Fibroblast of the aortic adventitia (primary cell): Measurements from ENCODE around the gene KATNAL2. TPM values are rescaled to one million over a fixed set of nuclear protein-coding genes. Genes with fewer than 3 reads are reported as not detected.

Source experiments
- DNase-seq: peaks from one replicate; pipeline ENCODE4 v3.0.0-alpha.2; 2010; ENCODE audit warnings: low read depth
- H3K4me3 ChIP-seq: 2 replicates; pipeline ENCODE4 v1.5.1; 2011; ENCODE audit warnings: low read depth, mild to moderate bottlenecking, control low read depth, low read length, moderate library complexity
- CTCF ChIP-seq: IDR thresholded peaks from 2 replicates; pipeline ENCODE4 v1.5.1; 2011; ENCODE audit warnings: mild to moderate bottlenecking, low read length, control low read depth, inconsistent platforms; ENCODE audit not compliant: insufficient read depth
- total RNA-seq: library from RNA; depleted of rRNA; stranded (reverse); fragments of >200 nt; gene quantifications from 2 replicates; pipeline ENCODE4 v1.2.3, GENCODE V29; 2012; ENCODE audit warnings: low replicate concordance

Gene KATNAL2
- total RNA-seq, 1 donor, result 2.7 TPM

DNA sequence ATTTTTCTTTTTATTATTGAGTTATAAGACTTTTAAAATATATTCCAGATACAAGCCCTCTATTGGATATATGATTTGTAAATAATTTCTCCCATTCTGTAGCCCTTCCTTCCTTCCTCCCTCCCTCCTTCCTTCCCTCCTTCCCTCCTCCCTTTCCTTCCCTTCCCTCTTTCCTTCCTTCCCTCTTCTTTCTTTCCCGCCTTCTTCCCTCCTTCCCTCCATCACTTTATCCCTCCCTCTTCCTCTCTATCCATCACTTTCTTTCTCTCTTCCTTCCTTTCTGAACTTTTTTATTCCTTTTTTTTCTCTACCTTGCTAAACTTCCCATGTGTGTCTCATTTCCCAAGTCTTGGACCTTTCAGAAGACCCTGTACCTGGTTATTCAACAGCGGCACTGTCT is 163.5 kb downstream of the KATNAL2 start:
- no peak for DNase-seq
- no peak for TF ChIP-seq CTCF
- no peak overlapping the region for H3K4me3 ChIP-seq

DNA sequence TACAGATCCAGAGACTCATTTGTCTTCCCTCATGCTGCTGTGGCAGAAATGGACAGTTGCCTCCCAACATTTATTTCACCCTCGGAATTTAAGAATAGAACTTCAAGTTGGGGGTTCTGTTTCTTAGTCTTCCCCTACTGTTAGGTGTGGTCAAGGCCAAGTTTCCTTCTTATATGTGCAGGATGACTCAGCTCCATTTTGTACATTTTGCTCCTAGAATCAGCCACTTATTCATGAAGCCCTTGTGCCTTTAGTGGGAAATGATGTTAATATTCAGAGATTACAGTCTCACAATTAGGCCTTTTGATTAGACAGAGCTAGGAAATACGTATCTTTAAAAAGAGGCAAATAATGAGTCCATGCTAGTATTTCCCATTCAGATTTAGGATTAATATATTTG is 164.2 kb downstream of the KATNAL2 start:
- no peak for TF ChIP-seq CTCF
- no peak for DNase-seq

DNA sequence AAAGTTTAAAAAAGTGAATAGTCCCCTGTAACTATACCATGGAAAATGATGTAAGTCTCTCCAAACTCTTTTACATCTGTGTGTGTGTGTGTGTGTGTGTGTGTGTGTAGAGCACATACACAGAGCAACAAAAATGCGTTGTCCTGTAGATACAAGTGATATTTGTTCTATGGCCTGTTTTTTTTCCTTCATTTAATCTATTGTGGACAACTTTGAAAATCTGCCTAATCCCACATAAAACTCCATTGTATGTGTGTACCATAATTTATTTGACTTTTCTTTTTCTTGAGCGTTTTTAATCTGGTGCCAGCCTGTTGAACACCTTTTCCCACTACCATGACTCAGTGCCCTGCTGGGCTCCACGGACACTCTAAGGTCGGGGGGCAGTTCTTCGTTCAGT is 170.3 kb downstream of the KATNAL2 start:
- no peak for TF ChIP-seq CTCF
- H3K4me3 ChIP-seq, result no peak overlapping the region
- no peak for DNase-seq

More for the DNA sequence above, 164.2 kb downstream of the KATNAL2 start:
- no peak overlapping the region for H3K4me3 ChIP-seq

- no peak overlapping the region for H3K4me3 ChIP-seq
- no peak for TF ChIP-seq CTCF
- DNase-seq, result no peak
Observed at GRCh38 chr18:47095810-47096209, 178.4 kb downstream of the KATNAL2 start.

- no peak overlapping the region for H3K4me3 ChIP-seq
- TF ChIP-seq CTCF, result peak; percentile 80
- peak; percentile 65 for DNase-seq
Observed at GRCh38 chr18:47100212-47100831, 182.9 kb downstream of the KATNAL2 start.

DNA sequence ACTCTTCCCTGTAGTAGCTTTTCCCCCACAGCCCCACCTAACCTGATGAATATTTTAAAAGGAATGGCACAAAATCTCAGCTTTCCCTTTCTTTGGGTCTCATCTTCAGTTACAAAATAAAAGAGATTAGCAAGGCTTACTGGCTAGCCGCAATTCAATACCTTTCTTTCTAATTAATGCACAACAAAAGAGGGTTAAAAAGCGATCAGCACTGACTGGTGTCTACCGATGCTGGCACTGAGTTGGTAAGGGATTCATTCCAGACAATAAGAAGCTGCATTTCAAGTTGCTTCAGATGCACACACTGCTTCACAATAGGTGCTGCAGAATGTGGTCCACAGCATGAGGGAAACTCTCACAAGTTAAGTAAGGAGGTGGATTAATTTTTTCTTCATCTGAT is 191.0 kb downstream of the KATNAL2 start:
- TF ChIP-seq CTCF, result no peak
- DNase-seq, result no peak
- no peak overlapping the region for H3K4me3 ChIP-seq

DNA sequence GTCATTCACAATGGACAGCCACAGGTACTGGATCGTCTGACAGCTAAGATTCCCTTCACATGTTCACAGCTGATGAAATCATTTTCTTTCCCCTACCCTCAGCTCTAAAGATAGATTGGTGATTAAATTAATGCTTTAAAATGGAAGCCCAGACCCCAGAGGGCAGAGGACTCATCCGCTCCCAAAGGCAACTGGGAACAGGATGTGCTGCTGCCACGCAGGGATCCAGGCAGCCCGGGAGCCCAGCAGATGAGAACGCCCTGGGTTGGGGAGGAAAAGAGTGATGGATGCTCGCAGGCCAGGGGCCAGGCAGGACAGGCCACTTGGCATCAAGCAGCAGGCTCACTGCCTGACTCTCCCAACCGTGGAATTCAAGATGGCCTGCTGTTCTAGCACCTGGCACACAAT is 191.6 kb downstream of the KATNAL2 start:
- H3K4me3 ChIP-seq, result no peak overlapping the region
- no peak for DNase-seq
- no peak for TF ChIP-seq CTCF
